Chondrocyte (in vitro differentiated cells): Measurements from ENCODE around the gene MAP2K6. TPM values are rescaled to one million over a fixed set of nuclear protein-coding genes. Genes with fewer than 3 reads are reported as not detected.

Experiments
- DNase-seq: peaks from one replicate; pipeline ENCODE4 v3.0.0; 2021; ENCODE audit warnings: mixed read lengths, low spot score
- H3K27ac Mint-ChIP-seq: one replicate; pipeline ENCODE4 v1.8.0; 2021; ENCODE audit warnings: mild to moderate bottlenecking, moderate library complexity, mixed read lengths; ENCODE audit not compliant: unreplicated experiment
- H3K27me3 Mint-ChIP-seq: 2 replicates; pipeline ENCODE4 v1.8.0; 2021; ENCODE audit warnings: low read depth, mixed read lengths
- H3K36me3 Mint-ChIP-seq: 2 replicates; pipeline ENCODE4 v1.8.0; 2021; ENCODE audit warnings: low read depth, mixed read lengths
- H3K4me1 Mint-ChIP-seq: 2 replicates; pipeline ENCODE4 v1.8.0; 2021; ENCODE audit warnings: low read depth, mild to moderate bottlenecking, mixed read lengths
- H3K4me3 Mint-ChIP-seq: one replicate; pipeline ENCODE4 v1.8.0; 2021; ENCODE audit warnings: mild to moderate bottlenecking, moderate library complexity, mixed read lengths; ENCODE audit not compliant: unreplicated experiment
- H3K9me3 Mint-ChIP-seq: 2 replicates; pipeline ENCODE4 v1.8.0; 2021; ENCODE audit warnings: low read depth, mixed read lengths
- total RNA-seq: library from RNA; stranded (reverse); gene quantifications from 3 replicates; pipeline ENCODE4 v1.2.1, GENCODE V29; 2021
- TF ChIP-seq, protein P1 (sequence below): fragments of 200-600 bp; sonication (generic); IDR thresholded peaks from 2 replicates; pipeline ENCODE4 v1.5.0; 2021; ENCODE audit warnings: antibody characterized with exemption, mild to moderate bottlenecking, moderate library complexity

MAP2K6 gene
- total RNA-seq, 1 donor from 2014 or later = 0.75 TPM

GRCh38 chr17:69579961-69580677 is 165.6 kb downstream of the MAP2K6 start:
- peaks cover 6% of the 10 kb centered on the region for H3K9me3 Mint-ChIP-seq
- no peak for DNase-seq
- TF ChIP-seq, protein P1, sequence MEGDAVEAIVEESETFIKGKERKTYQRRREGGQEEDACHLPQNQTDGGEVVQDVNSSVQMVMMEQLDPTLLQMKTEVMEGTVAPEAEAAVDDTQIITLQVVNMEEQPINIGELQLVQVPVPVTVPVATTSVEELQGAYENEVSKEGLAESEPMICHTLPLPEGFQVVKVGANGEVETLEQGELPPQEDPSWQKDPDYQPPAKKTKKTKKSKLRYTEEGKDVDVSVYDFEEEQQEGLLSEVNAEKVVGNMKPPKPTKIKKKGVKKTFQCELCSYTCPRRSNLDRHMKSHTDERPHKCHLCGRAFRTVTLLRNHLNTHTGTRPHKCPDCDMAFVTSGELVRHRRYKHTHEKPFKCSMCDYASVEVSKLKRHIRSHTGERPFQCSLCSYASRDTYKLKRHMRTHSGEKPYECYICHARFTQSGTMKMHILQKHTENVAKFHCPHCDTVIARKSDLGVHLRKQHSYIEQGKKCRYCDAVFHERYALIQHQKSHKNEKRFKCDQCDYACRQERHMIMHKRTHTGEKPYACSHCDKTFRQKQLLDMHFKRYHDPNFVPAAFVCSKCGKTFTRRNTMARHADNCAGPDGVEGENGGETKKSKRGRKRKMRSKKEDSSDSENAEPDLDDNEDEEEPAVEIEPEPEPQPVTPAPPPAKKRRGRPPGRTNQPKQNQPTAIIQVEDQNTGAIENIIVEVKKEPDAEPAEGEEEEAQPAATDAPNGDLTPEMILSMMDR = no peak
- peaks cover 37% of the 10 kb centered on the region for H3K4me1 Mint-ChIP-seq
- H3K27me3 Mint-ChIP-seq = no peaks in the 10 kb centered on the region
- no peak overlapping the region for H3K4me3 Mint-ChIP-seq
- H3K27ac Mint-ChIP-seq = no peak overlapping the region
- H3K36me3 Mint-ChIP-seq = no peaks in the 10 kb centered on the region

DNA sequence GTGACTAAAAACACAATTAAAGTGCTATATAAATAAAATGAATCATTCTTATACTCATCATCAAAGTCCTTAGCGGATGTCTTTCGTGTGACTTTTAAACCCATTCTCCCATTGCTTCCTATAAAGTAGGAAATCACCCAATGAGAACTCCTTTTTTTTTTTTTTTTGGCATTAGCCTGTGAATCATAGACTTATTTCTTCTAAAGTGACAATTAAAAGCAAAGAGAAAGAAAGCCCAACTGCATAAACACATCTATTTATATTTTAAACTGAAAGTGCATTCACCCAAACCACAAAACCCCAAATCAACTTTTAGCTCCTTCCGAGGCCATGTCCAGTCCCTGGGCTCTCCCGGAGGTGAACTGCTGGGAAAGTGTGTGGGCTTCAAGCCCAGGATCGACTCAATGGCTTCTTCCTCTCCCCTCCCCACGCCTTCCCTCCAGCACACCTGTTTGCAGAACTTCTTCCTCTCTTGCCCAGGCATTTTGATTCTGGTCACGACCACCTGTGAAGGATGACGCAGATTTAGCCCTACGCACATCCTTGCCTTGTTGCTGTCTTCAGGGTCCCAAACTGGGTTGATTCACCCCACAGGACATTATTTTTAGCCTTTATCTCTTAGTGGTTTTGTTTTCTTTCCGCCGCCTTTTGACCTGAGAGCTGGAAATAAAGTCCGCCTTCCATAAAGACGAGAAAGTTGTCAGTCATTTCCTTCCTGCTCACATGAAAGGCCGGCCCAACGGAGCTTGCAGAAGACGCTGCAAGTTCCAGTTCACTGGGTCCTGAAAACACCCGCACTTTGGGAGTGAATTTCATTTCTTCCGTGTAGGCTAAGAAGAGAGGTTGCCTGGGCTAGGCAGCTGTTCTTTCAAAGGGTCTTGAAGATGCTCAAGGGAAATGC is 166.8 kb downstream of the MAP2K6 start:
- Mint-ChIP-seq H3K27ac (no peak overlapping the region), H3K4me1 (peaks cover 28% of the 10 kb centered on the region), H3K9me3 (peaks cover 6% of the 10 kb centered on the region), H3K36me3 (no peaks in the 10 kb centered on the region), H3K27me3 (no peaks in the 10 kb centered on the region), H3K4me3 (no peak overlapping the region)
- DNase-seq = no peak
- TF ChIP-seq, protein P1 = no peak

DNA sequence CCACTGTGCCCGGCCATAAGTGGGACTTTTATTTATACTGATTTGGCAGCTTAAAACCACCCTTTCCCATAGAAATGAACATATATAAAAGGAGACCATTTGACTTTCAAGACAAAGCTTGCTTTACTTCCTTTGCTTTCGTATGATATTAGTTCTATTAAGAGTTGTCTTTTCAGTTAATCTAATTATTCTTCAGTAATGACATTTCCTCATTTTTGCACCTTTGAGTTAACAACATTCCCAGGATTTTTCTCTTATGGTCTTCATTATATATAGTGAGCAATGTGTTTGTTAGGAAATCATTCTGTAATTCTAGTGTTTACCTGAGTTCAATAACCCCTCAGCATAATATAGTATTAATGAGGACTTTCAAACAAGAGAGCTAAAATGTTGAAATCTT is 173.8 kb downstream of the MAP2K6 start:
- Mint-ChIP-seq H3K4me3 (no peak overlapping the region), H3K36me3 (no peaks in the 10 kb centered on the region), H3K9me3 (no peaks in the 10 kb centered on the region), H3K4me1 (peaks cover 4% of the 10 kb centered on the region), H3K27me3 (no peaks in the 10 kb centered on the region), H3K27ac (no peak overlapping the region)
- DNase-seq = no peak
- TF ChIP-seq, protein P1 = no peak

DNA sequence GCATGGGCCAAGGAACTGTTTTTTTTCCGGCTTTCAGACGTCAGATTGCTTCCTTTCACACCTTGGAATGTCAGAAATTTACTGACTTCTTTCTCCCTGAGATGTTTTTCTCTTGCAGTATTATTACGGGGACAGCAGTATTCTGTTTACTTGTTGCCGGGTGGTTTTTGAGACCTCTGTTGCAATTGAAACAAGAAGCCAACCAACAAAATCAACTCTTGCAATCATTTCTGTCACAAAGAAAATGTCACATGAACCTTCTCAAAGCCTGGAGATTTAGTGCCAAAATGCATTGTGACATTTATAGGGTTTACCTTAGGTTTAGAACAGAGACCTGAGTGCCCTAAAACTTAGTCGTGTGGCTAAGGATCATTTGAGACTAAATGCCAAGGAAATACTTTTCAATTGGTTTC is 174.3 kb downstream of the MAP2K6 start:
- Mint-ChIP-seq H3K36me3 (no peaks in the 10 kb centered on the region), H3K9me3 (no peaks in the 10 kb centered on the region), H3K4me3 (no peak overlapping the region), H3K4me1 (peaks cover 9% of the 10 kb centered on the region), H3K27ac (no peak overlapping the region), H3K27me3 (no peaks in the 10 kb centered on the region)
- TF ChIP-seq, protein P1 = no peak
- no peak for DNase-seq

DNA sequence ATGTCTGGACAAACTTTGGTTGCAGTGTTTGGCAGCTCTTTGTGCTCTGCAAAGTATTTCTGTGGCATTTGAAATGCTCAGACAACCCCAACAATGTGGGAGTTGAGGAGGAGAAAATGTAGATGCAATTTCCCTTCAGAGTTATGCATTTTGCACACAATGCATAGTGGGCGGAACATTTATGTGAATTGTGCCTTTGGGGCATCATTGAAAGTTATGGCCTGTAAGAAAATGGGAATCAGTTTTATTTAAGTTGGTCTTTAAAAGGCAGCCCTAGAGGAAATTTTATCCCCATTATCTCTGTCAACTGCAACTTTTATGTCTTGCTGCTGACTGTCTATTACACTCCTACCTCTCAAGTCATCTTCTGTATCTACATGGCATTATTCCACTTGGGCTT is 176.2 kb downstream of the MAP2K6 start:
- TF ChIP-seq, protein P1 = no peak
- no peaks in the 10 kb centered on the region for H3K36me3 Mint-ChIP-seq
- H3K27ac Mint-ChIP-seq = no peak overlapping the region
- H3K4me1 Mint-ChIP-seq = peaks cover 10% of the 10 kb centered on the region
- no peak for DNase-seq
- H3K4me3 Mint-ChIP-seq = no peak overlapping the region
- no peaks in the 10 kb centered on the region for H3K9me3 Mint-ChIP-seq
- no peaks in the 10 kb centered on the region for H3K27me3 Mint-ChIP-seq
